GM21825 (cell line): Measurements from ENCODE around the gene SPATC1L.

Source experiments
- ATAC-seq: cut with Tn5 transposase; IDR thresholded peaks from one replicate; pipeline ENCODE4 v1.9.1; 2021; ENCODE audit warnings: mild to moderate bottlenecking, moderate library complexity; ENCODE audit not compliant: unreplicated experiment

Gene SPATC1L

DNA sequence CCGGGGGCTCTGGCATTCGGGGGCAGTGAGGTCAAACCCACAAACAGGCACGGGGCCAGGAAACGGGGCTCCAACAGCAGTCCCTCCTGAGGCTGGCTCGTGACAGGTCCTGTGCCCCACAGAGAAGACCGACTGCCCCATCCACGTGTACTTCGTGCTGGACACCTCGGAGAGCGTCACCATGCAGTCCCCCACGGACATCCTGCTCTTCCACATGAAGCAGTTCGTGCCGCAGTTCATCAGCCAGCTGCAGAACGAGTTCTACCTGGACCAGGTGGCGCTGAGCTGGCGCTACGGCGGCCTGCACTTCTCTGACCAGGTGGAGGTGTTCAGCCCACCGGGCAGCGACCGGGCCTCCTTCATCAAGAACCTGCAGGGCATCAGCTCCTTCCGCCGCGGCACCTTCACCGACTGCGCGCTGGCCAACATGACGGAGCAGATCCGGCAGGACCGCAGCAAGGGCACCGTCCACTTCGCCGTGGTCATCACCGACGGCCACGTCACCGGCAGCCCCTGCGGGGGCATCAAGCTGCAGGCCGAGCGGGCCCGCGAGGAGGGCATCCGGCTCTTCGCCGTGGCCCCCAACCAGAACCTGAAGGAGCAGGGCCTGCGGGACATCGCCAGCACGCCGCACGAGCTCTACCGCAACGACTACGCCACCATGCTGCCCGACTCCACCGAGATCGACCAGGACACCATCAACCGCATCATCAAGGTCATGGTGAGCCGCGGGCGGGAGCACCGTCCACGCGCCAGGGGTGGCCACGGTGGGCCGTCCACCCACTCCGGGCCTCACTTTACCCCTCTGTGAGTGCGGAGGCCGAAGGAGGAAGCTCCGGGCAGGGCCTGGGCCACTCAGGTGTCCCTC is 72.2 kb downstream of the SPATC1L start:
- no peak for ATAC-seq

GRCh38 chr21:46111193-46111571 is 73.1 kb downstream of the SPATC1L start:
- ATAC-seq: no peak
